Measurements from ENCODE around the gene SLC29A3.

GRCh38 chr10:71399946-71400345 lies 80.9 kb downstream of the SLC29A3 start:
- TF ChIP-seq, protein P1, sequence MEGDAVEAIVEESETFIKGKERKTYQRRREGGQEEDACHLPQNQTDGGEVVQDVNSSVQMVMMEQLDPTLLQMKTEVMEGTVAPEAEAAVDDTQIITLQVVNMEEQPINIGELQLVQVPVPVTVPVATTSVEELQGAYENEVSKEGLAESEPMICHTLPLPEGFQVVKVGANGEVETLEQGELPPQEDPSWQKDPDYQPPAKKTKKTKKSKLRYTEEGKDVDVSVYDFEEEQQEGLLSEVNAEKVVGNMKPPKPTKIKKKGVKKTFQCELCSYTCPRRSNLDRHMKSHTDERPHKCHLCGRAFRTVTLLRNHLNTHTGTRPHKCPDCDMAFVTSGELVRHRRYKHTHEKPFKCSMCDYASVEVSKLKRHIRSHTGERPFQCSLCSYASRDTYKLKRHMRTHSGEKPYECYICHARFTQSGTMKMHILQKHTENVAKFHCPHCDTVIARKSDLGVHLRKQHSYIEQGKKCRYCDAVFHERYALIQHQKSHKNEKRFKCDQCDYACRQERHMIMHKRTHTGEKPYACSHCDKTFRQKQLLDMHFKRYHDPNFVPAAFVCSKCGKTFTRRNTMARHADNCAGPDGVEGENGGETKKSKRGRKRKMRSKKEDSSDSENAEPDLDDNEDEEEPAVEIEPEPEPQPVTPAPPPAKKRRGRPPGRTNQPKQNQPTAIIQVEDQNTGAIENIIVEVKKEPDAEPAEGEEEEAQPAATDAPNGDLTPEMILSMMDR (conservative IDR thresholded peaks at IDR 0.05) = no peak
- TF ChIP-seq EZH2 (IDR thresholded peaks at IDR 0.05; ENCODE audit: low read depth) = no peak
